Subcutaneous adipose tissue (tissue), 4 donors: ENCODE measurements around the gene PAPPA. TPM values are rescaled to one million over a fixed set of nuclear protein-coding genes. Genes with fewer than 3 reads are reported as not detected.

Experiments
- total RNA-seq, 4 donors: library from RNA; depleted of rRNA; stranded (reverse); fragments of >200 nt; gene quantifications; one replicate each; pipeline ENCODE4 v1.1.0, GENCODE V29; 2016
- TF ChIP-seq, protein P1 (sequence below): fragments of 450-650 bp; IDR thresholded peaks from one replicate; pipeline ENCODE4 v1.5.1; 2016; ENCODE audit warnings: low read depth, mild to moderate bottlenecking, control low read depth, antibody characterized with exemption, moderate library complexity

Gene PAPPA
- total RNA-seq, 4 donors from 2014 or later, result 1.3 to 3.9 (median 3.1) TPM

DNA sequence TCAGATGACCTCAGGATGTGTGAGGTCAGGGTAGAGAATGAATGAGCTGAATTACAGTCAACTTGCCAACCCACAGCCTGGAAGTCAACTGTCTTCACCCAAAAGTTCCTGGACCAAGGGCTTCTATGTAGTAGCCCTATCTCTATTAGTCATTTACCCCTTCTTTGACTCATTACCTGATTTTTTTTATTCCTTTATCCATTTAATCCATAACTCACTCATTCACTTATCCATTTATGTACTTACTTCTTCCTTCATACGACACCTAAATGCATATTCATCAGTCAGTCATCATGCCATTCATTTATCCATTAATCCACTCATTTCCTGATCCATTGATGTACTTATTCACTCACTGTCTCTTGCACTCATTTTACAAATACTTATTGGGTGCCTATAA, 212.7 kb downstream of the PAPPA start:
- TF ChIP-seq, protein P1, sequence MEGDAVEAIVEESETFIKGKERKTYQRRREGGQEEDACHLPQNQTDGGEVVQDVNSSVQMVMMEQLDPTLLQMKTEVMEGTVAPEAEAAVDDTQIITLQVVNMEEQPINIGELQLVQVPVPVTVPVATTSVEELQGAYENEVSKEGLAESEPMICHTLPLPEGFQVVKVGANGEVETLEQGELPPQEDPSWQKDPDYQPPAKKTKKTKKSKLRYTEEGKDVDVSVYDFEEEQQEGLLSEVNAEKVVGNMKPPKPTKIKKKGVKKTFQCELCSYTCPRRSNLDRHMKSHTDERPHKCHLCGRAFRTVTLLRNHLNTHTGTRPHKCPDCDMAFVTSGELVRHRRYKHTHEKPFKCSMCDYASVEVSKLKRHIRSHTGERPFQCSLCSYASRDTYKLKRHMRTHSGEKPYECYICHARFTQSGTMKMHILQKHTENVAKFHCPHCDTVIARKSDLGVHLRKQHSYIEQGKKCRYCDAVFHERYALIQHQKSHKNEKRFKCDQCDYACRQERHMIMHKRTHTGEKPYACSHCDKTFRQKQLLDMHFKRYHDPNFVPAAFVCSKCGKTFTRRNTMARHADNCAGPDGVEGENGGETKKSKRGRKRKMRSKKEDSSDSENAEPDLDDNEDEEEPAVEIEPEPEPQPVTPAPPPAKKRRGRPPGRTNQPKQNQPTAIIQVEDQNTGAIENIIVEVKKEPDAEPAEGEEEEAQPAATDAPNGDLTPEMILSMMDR, result no peak

GRCh38 chr9:116368680-116369079, 215.1 kb downstream of the PAPPA start:
- TF ChIP-seq, protein P1, result no peak

GRCh38 chr9:116369706-116370105, 216.1 kb downstream of the PAPPA start:
- TF ChIP-seq, protein P1, result no peak

DNA sequence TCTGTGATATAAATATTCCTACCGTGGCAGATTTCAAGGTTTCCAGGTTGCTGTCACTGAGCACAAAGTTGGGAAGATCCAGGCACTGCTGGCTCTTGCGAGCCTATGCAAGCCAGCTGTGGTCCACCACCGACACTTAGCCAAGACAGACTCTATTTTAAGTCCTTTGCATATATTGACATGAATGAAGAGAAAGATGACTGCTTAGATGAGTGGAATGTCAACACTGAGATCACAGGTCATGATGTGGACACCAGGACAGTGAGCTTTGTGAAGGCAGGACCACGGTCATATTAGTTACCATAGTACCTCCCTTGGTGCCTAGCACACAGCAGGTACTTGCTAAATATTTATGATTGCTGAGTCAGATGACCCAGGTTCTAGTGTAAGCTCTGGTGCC, 217.0 kb downstream of the PAPPA start:
- TF ChIP-seq, protein P1, result no peak

DNA sequence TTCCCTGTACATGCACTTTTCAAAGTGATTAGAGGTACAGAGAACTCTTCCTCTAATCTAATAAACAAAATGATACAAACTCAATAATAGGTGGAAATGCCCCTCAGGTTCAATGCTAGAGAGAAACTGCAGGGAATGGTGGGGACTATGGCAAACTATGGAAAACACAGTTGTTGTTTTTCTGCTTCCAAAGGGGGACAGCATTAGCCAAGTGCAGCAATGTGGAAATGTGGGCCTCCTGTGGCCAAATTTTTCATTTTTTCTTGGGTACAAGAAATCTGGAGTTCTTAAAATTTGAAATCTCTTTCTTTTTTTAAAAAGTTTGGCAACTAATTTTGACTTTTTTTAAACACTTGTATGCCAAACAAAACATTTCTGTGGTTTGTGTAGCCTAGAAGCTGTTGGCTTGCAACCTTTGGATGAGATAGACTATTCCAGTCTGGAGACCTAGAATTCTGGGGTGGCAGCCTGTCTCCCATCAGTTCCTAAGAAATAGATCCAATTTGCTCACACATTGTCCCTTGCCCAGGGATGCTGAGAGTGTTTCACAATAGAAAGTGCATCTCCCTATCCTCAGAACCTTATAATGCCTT, 218.6 kb downstream of the PAPPA start:
- TF ChIP-seq, protein P1, result no peak

- TF ChIP-seq, protein P1, result no peak
Measured at GRCh38 chr9:116372786-116373185, 219.2 kb downstream of the PAPPA start.

DNA sequence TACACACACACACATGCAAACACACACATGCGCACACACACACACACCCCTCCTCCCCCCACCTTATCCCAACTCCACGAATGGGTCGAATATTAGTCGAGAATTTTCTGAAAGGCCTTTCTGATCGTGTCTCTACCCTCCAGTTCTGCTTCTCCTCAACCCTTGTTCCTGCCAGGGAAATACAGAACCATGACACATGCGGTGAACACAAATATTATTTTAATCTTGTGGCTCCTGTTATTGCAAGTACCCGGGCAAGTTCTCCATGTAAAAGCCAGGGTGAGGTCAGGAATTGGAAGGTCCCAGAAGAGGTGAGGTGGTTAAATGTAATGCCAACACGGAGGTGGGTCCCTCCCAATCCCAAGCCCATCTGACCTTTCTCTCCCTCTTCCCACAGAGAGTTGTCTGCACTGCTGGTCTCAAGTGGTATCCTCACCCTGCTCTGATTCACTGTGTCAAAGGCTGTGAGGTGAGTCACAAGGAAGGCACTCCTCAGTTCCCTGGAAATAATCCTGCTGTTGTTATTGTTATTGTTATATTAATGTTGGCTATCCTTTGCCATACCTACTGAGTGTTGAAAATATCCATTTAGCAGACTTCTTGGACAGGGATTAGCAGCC, 223.7 kb downstream of the PAPPA start:
- TF ChIP-seq, protein P1, result no peak
